Measurements from ENCODE around the gene KDM2A.

KDM2A gene

DNA sequence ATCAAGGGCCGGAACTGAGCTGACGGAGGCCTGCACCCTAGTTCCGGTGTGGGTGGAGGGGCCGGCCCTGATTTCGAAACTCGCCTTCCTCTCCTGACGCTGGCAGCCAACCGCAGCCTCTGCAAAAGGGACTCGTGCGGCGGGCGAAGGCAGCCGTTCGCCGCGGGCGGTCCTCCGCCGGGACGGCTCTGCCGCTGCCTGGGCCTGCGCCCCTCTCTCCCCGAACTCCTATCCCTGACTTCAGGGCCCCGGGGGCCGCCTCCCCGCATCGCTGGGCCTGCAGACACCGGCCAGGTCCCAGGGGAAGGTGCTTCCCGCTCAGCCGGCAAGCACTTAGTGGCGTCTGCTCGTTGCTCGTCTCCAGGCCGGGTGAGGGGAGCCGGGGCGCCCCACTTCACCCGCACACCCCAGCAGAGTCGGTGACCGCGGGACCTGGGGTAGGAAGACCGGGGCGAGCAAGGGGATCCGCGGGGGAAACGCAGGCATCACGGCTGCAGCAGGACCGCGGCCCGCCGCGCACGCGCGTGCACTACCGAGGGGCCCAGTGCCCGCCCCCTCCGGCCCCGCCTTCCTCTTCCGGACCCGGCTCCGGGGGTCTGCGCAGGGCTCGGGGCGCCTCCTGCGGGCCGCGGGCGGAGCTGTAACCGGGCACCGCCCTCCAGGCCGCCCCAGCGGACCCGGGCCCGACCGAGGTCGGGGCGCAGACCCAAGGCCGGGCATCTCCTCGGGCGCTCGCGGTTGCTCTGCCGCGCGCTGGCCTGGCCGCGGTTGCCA is 169.6 kb downstream of the KDM2A start:
- TF ChIP-seq, protein P1, sequence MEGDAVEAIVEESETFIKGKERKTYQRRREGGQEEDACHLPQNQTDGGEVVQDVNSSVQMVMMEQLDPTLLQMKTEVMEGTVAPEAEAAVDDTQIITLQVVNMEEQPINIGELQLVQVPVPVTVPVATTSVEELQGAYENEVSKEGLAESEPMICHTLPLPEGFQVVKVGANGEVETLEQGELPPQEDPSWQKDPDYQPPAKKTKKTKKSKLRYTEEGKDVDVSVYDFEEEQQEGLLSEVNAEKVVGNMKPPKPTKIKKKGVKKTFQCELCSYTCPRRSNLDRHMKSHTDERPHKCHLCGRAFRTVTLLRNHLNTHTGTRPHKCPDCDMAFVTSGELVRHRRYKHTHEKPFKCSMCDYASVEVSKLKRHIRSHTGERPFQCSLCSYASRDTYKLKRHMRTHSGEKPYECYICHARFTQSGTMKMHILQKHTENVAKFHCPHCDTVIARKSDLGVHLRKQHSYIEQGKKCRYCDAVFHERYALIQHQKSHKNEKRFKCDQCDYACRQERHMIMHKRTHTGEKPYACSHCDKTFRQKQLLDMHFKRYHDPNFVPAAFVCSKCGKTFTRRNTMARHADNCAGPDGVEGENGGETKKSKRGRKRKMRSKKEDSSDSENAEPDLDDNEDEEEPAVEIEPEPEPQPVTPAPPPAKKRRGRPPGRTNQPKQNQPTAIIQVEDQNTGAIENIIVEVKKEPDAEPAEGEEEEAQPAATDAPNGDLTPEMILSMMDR (IDR thresholded peaks at IDR 0.05; ENCODE audit: borderline replicate concordance, insufficient read depth, low read depth, low read length), result peak; percentile 65
- peak overlapping the region; percentile 71 for H3K4me3 ChIP-seq (ENCODE audit: low read depth, low read length)

DNA sequence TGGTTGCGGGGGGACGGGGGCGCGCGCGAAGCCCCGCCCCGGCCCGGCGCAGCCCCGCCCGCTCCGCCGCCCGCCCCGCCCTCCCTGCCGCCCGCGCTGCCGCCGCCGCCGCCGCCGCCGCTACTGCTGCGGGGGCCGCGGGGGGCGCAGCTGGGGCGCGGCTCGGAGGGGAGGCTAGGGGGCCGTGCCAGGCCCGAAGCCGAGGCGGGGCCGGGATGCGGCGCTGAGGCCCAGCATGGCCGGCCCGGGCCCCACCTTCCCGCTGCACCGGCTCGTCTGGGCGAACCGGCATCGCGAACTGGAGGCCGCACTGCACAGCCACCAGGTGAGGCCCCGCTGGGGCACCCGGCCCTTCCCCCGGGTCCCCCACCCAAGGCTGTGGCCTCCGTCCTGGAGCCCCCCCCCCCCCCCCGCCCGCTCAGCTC is 170.2 kb downstream of the KDM2A start, which contains the start of gene ANKRD13D:
Gene ANKRD13D, plus strand, starts transcription at position 78 of the 425 bp plus-strand sequence. Its CDS starts 158 bp downstream, at position 236.
- TF ChIP-seq, protein P1 (IDR thresholded peaks at IDR 0.05; ENCODE audit: borderline replicate concordance, insufficient read depth, low read depth, low read length), result no peak
- peak within 1 kb of the TSS; percentile 71 for H3K4me3 ChIP-seq (ENCODE audit: low read depth, low read length)

DNA sequence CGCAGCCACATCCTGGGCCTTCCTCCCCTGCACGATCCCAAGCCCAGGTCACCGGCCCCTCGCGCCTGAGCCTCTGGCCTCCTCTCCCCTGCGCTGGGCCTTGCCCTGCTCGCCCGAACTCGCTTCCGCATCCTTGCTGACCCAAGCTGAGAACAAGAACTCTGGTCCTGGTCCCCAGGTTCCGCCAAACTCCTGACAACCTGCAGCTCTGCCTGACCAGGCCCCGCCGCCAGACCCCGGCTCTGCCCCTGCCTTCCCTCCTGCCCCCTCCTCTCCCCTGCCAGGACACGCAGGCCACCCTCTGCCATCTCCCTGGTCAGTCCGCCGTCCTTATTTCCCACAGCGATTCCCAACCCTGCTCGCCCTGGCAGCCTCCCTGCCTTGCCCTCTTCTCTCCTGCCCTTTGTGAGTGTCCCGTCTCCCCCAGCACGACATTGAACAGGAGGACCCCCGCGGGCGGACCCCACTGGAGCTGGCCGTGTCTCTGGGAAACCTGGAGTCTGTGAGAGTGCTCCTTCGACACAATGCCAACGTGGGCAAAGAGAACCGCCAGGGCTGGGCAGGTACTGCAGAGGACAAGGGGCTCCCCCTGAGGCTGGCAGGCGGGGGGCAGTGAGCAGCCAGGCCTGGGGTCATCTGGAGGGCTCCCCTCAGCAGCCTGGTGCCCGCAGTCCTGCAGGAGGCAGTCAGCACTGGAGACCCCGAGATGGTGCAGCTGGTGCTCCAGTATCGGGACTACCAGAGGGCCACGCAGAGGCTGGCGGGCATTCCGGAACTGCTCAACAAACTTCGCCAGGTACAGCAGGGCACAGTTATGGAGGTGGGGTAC is 170.8 kb downstream of the KDM2A start:
- peak overlapping the region; percentile 71 for H3K4me3 ChIP-seq (ENCODE audit: low read depth, low read length)
- TF ChIP-seq, protein P1 (IDR thresholded peaks at IDR 0.05; ENCODE audit: borderline replicate concordance, insufficient read depth, low read depth, low read length), result no peak

DNA sequence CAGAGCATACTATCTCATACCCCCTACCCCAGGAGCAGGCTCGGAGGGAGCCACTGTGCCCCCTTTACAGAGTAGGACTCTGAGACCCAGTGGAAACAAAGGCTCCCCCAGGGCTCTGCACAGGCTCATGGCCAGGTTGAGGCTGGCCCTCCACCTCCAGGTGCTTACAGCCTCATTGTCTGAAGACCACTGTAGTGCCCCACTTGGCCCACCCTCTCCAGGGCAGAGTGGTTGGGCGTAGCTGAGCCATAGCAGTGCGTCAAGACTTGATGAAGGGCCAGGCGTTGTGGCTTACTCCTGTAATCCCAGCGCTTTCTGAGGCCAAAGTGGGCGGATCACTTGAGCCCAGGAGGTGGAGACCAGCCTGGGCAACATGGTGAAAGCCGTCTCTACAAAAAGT is 171.7 kb downstream of the KDM2A start:
- H3K4me3 ChIP-seq (ENCODE audit: low read depth, low read length), result no peak overlapping the region
- TF ChIP-seq, protein P1 (IDR thresholded peaks at IDR 0.05; ENCODE audit: borderline replicate concordance, insufficient read depth, low read depth, low read length), result no peak

DNA sequence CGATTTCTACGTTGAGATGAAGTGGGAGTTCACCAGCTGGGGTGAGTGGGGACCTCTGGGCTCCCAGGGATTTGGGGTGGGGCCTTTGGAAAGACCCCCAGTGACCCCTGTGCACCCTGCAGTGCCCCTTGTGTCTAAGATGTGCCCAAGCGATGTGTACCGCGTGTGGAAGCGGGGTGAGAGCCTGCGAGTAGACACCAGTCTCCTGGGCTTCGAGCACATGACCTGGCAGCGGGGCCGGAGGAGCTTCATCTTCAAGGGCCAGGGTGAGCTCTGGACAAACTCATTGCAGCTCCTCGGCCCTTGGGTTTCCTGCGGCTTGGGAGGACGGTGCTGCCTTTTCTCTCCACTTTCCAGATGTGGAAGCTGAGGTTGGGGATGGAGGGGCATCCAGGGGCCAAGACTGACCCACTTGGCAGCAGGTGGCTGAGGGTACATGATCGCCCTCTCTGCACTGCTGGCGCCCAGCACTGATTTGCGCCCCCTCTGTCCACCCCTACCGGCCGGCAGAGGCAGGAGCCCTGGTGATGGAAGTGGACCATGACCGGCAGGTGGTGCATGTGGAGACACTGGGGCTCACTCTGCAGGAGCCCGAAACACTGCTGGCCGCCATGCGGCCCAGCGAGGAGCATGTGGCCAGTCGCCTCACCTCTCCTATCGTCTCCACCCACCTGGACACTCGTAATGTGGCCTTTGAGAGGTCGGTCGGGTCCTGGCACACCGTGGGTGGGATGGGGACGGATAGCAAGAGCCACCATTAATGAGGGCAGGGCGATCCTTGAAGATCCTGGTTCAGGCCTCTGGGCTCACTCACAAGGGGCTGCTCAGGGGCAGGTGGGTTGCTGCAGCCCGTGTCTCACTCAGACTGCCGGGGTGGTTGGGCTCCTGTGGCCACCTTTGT is 172.7 kb downstream of the KDM2A start:
- TF ChIP-seq, protein P1 (IDR thresholded peaks at IDR 0.05; ENCODE audit: borderline replicate concordance, insufficient read depth, low read depth, low read length), result no peak
- no peak overlapping the region for H3K4me3 ChIP-seq (ENCODE audit: low read depth, low read length)

DNA sequence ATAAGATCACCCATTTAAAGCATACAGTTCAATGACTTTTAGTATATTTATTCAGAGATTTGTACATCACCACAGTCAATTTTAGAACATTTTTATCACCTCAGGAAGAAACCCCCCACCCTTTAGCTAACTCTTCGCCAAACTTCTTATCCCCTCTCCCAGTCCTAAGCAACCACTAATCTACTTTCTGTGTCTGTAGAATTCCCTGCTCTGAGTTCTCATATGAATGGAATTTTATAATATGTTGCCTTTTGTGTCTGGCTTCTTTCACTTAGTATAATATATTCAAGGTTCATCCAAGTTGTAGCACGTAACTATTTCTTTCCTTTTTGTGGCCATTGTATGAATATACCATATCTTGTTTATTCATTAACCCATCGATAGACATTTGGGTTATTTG is 173.6 kb downstream of the KDM2A start:
- no peak overlapping the region for H3K4me3 ChIP-seq (ENCODE audit: low read depth, low read length)
- TF ChIP-seq, protein P1 (IDR thresholded peaks at IDR 0.05; ENCODE audit: borderline replicate concordance, insufficient read depth, low read depth, low read length), result no peak

Data from GM12875 (cell line).